HUES64 (cell line): ENCODE measurements around the gene RNLS.

Experiments used
- H3K27ac ChIP-seq: 2 replicates; pipeline ENCODE4 v1.7.0; 2013; ENCODE audit warnings: low read depth, low read length, inconsistent platforms
- H3K27me3 ChIP-seq: 2 replicates; pipeline ENCODE4 v1.6.1; 2013; ENCODE audit warnings: mild to moderate bottlenecking, low read length; ENCODE audit not compliant: insufficient read depth
- H3K36me3 ChIP-seq: 2 replicates; pipeline ENCODE4 v1.6.1; 2013; ENCODE audit warnings: mild to moderate bottlenecking, low read length; ENCODE audit not compliant: insufficient read depth
- H3K4me1 ChIP-seq: 2 replicates; pipeline ENCODE4 v1.6.1; 2013; ENCODE audit warnings: mild to moderate bottlenecking, low read length, moderate library complexity; ENCODE audit not compliant: insufficient read depth
- H3K4me3 ChIP-seq: 2 replicates; pipeline ENCODE4 v1.5.1; 2013; ENCODE audit warnings: mild to moderate bottlenecking, low read length, moderate library complexity
- H3K9ac ChIP-seq: 2 replicates; pipeline ENCODE4 v1.6.1; 2013; ENCODE audit warnings: mild to moderate bottlenecking, low read depth, low read length
- H3K9me3 ChIP-seq: 2 replicates; pipeline ENCODE4 v1.6.1; 2013; ENCODE audit warnings: low read depth, low read length; ENCODE audit not compliant: insufficient read depth
- WGBS: fragments of 150-250, 120-280 bp; methylation state at CpG from one replicate; pipeline ENCODE4 v1.1.7; 2013; ENCODE audit warnings: missing lambda C conversion rate; 5-methylcytosine and 5-hydroxymethylcytosine counted together

The RNLS gene

DNA sequence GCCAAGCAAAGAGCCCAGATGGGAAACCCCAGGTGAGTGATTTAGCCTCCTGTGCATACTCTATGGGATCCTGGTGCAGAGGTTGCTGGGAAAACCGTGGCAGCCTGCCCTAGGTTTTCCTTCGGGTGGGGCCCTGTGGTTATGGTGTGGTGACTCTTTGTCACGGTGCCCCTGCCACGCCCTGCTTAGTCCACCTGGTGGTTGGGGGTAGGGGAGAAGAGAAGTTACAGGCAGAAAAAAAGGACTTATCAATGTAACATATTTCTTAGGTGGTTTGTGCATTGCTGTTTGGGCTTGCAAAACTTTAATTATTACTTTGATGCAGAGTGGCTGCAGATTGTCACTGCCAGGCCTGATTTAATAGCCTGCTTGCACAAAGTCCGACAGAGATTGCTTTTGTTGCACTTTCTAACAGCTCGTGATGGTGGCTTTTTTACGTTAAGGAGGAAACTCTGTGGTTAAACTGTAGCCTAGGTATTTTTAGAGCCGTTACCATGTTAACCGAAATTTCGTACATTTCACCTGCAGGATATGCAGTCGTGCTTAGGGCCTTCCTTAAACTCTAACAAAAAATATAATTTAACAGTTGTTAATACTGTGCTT is 197.4 kb downstream of the RNLS start:
- Histone ChIP-seq H3K4me1 (peaks cover 12% of the 10 kb centered on the region; the same call in 1 of the 2 replicates), H3K9me3 (0 out of 2 replicates have a peak, but pooled peaks cover 5% of the 10 kb centered on the region), H3K27ac (no peak overlapping the region), H3K9ac (no peak overlapping the region), H3K4me3 (no peak overlapping the region), H3K36me3 (no peaks in the 10 kb centered on the region), H3K27me3 (no peaks in the 10 kb centered on the region)
- WGBS, result 89% methylated on average over 10 of the region's 11 CpGs

DNA sequence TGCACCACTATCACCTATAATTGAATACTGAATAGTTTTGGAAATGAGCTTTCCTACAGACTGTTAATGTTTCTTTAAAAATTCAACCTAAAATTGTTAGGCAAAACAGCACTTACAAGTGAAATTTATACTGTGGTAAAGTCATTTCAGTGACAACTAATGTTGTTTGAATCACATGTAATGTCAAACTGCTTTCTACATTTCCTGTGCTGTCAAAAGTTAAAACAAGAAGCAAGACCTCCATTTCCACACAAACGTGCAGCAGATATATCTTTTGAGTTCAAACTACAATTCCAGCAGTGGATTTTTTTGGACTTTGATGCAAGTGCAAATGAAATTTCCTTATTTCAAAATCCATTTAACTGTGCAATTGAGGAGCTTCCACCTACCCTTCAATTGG is 199.8 kb downstream of the RNLS start:
- no peak overlapping the region for H3K9ac ChIP-seq
- H3K4me3 ChIP-seq, result no peak overlapping the region
- H3K9me3 ChIP-seq, result 0 out of 2 replicates have a peak, but pooled peaks cover 5% of the 10 kb centered on the region
- H3K27me3 ChIP-seq, result no peaks in the 10 kb centered on the region
- H3K36me3 ChIP-seq, result no peaks in the 10 kb centered on the region
- H3K27ac ChIP-seq, result no peak overlapping the region
- WGBS, result 88% methylated on average over 1 of the region's 1 CpG
- H3K4me1 ChIP-seq, result peaks cover 12% of the 10 kb centered on the region; the same call in 1 of the 2 replicates

DNA sequence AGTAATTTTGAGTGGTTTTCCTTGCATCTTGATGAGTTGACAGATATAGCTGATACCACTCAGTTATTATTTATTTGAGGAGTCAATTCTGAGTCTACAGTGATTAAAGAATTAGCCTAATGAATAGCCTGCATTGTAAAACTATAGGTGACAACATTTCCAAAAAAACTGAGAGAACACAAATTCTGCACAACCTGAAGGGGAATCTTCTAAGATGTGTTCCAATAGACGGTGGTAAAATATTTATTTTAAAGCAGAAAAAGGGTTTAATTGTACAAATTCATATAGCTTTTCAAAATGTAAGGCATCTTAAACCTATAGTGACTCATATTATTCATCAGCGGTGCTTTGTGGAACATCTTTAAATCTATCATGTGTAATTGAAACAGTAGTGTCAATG is 200.4 kb downstream of the RNLS start:
- 86% methylated on average over 1 of the region's 2 CpGs for WGBS
- H3K4me1 ChIP-seq, result peaks cover 10% of the 10 kb centered on the region; the same call in 1 of the 2 replicates
- no peak overlapping the region for H3K4me3 ChIP-seq
- no peak overlapping the region for H3K27ac ChIP-seq
- H3K27me3 ChIP-seq, result no peaks in the 10 kb centered on the region
- H3K9me3 ChIP-seq, result 0 out of 2 replicates have a peak, but pooled peaks cover 5% of the 10 kb centered on the region
- no peaks in the 10 kb centered on the region for H3K36me3 ChIP-seq
- no peak overlapping the region for H3K9ac ChIP-seq

DNA sequence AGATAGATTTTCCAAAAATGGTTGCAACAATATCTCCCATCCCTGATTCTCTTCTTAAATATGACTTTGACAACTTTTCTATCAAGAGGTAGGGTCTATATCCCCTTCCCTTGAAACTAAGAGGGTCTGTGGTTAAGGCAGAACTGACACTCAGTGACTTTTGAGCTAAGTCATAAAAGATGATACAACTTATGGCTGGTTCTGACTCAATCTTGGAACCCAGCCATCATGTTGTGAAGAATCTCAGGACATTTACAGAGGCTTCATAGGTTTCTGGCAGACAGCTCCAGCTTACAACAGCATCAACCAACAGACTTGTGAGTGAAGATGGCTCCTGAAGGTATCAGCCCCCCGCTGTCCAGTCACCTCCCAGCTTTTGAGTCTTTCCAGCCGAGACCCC is 203.5 kb downstream of the RNLS start:
- Histone ChIP-seq H3K9ac (no peak overlapping the region), H3K36me3 (no peaks in the 10 kb centered on the region), H3K27ac (no peak overlapping the region), H3K4me1 (no peaks in the 10 kb centered on the region), H3K27me3 (no peaks in the 10 kb centered on the region), H3K9me3 (0 out of 2 replicates have a peak, but pooled peaks cover 5% of the 10 kb centered on the region), H3K4me3 (no peak overlapping the region)
- WGBS, result 92% methylated on average over 2 of the region's 2 CpGs

DNA sequence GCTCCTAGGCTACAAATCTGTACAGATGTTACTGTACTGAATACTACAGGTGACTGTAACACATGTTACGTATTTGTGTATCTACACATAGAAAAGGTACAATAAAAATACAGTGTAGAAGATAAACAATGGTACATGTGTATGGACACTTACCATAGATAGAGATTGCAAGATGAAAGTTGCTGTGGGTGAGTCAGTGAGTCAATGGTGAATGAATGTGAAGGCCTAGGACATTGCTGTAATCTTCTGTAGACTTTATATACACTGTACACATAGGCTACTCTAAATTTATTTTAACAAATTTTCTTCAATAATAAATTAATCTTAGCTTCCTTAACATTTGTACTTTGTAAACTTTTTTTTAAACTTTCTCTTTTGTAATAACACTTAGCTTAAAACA is 205.6 kb downstream of the RNLS start:
- Histone ChIP-seq H3K27ac (no peak overlapping the region), H3K9me3 (0 out of 2 replicates have a peak, but pooled peaks cover 3% of the 10 kb centered on the region), H3K4me1 (no peaks in the 10 kb centered on the region), H3K4me3 (no peak overlapping the region), H3K27me3 (no peaks in the 10 kb centered on the region), H3K36me3 (no peaks in the 10 kb centered on the region), H3K9ac (no peak overlapping the region)
- no CpG with 5 or more reads among the region's 1 CpG for WGBS

DNA sequence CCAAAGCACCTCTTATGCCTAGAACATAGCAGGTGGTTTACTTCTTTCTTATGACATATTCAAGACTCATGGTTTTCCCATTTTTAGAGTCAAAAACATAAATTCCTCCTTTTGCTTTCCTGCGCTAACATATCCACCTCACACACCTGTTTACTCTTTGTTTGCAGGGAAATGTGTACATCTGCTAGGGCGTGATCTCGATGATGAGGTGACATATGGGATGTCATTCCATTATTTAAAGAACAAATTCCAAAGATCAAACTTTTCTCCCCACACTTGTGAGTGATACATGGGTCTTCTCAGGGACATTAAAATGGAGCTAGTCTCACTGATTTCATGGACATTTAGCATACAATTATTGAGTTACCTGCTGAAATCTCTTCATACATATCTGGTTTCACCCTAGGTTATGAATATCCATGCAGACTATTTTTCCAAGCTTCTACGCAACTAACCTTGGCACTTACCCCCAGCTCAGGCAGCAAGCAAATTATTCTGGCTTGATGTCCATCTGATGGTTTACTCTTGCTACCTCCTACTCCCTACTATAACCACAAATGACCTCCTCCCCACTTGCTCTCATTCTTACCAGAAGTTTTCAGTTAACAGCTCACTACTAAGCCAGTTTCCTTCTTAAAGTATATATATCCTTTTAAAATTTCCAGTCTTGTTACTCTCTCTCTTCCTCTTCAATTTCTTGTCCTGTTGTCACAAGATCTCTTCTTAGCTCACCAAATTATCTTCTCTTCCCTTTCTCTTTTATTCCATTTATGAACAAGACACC is 208.5 kb downstream of the RNLS start:
- no peak overlapping the region for H3K4me3 ChIP-seq
- H3K36me3 ChIP-seq, result no peaks in the 10 kb centered on the region
- WGBS, result 96% methylated on average over 4 of the region's 4 CpGs
- H3K27ac ChIP-seq, result no peak overlapping the region
- no peaks in the 10 kb centered on the region for H3K27me3 ChIP-seq
- no peaks in the 10 kb centered on the region for H3K4me1 ChIP-seq
- no peak overlapping the region for H3K9ac ChIP-seq
- no peaks in the 10 kb centered on the region for H3K9me3 ChIP-seq

DNA sequence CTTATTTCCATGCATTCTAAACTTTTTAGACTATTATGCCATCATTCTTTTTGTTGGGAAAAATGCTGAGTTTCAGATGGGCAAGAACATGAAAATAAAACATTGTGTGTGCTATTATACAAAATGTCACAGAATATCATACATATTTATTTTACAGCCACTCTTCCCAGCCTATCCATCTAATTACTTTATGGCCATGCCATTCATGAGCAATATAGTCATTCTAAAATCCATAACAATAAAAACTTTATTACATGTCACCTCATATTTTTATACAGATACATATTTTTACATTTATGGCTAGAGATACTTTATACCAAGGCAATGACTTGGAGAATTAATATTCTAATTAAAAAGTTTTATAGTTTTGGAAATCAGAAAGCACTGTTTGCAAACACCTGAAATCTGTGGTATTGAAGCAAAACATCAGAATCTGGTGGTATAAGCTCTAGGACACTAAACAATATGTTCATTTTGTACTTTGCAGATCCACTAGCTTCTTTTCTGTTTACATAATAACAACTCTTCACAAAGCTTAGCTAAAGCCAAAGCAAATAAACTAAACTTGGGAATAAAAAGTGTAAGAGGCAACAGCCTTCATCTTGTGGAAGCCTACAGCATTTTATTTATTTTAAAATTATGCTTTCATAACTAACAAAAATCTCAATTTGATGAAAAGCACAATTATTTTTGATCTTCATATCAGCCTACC is 210.1 kb downstream of the RNLS start:
- no peak overlapping the region for H3K4me3 ChIP-seq
- no peak overlapping the region for H3K27ac ChIP-seq
- no peaks in the 10 kb centered on the region for H3K27me3 ChIP-seq
- H3K4me1 ChIP-seq, result no peaks in the 10 kb centered on the region
- no peak overlapping the region for H3K9ac ChIP-seq
- H3K9me3 ChIP-seq, result no peaks in the 10 kb centered on the region
- no peaks in the 10 kb centered on the region for H3K36me3 ChIP-seq

DNA sequence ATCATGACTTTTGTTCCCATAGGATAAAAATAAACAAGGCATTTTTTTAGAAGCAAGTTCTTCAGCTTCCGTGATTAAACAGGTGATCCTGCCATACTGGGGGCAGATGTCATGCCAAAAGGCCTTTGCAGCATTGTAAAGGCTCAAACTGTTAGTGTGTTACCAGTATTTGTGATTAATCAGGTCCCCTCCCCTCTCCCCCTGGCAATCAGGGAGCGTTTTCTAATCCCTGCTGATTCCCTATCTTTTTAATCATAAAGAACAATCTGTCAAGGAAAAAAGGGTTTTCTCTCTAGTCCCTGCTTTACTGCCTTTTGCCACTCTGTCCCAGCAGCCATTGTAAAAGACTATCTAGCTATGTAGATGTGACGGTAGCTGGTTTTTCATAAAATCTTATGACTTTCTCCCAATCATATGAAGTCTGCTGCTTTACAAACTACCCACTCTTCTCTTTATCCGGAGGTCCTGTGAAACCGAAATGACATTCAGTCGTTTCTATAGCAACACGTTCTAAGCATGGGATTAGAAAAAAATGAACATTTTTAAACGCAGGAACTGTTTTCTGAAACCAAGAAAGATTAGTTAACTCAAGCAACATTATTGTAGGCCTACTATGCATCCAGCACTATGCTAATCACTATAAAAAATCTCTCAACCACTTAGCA is 210.9 kb downstream of the RNLS start:
- no peaks in the 10 kb centered on the region for H3K4me1 ChIP-seq

DNA sequence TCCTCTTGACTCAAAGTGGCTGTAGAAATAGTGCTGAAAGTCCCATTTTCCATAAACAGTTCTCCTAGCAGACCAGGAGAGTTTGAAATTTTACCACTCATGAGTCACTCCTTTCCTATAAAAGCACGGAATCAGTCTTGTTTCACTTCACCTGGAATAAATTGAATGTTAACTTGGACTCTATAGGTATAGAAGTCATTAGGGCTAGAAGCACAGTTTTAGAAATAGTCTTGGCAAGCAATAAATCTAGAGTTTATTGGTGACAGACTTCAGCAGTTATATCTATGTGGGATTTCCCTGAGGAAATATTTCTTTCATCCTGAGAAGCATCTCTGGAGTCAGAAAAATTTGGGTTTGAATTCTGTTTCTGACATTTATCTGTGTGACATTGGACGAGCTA is 212.4 kb downstream of the RNLS start:
- Histone ChIP-seq H3K36me3 (no peaks in the 10 kb centered on the region), H3K4me1 (no peaks in the 10 kb centered on the region), H3K9me3 (no peaks in the 10 kb centered on the region), H3K27me3 (no peaks in the 10 kb centered on the region), H3K4me3 (no peak overlapping the region), H3K27ac (no peak overlapping the region), H3K9ac (no peak overlapping the region)
- WGBS, result 100% methylated on average over 2 of the region's 2 CpGs

More for the DNA sequence above, 210.9 kb downstream of the RNLS start:
- H3K27me3 ChIP-seq, result no peaks in the 10 kb centered on the region
- no peaks in the 10 kb centered on the region for H3K36me3 ChIP-seq
- WGBS, result 84% methylated on average over 8 of the region's 8 CpGs
- H3K27ac ChIP-seq, result no peak overlapping the region
- no peak overlapping the region for H3K4me3 ChIP-seq
- H3K9ac ChIP-seq, result no peak overlapping the region
- no peaks in the 10 kb centered on the region for H3K9me3 ChIP-seq

DNA sequence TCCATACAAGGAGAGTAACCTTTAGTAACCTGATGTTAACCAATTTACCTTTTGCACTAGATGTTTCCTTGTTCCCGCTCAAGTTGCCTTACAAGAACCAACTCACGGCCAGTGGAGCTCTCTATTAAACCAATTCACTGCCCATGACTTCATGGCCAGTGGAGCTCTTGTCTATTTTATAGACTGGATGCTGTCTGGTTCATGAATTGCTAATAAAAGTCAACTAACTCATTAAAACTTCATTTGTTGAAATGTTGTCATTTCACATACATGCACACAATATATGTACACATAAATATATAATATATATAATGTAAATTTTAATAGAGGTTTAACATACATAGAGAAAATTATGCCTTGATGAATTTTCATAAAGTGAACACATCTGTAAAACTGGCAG is 216.3 kb downstream of the RNLS start:
- Histone ChIP-seq H3K27me3 (no peaks in the 10 kb centered on the region), H3K36me3 (no peaks in the 10 kb centered on the region), H3K9ac (no peak overlapping the region), H3K9me3 (no peaks in the 10 kb centered on the region), H3K27ac (no peak overlapping the region), H3K4me3 (no peak overlapping the region), H3K4me1 (no peaks in the 10 kb centered on the region)
- 95% methylated on average over 2 of the region's 2 CpGs for WGBS
